ENCODE results near the gene DNAJC25.

The DNAJC25 gene

GRCh38 chr9:111634860-111635259 is 3.7 kb downstream of the DNAJC25 start:
- Histone ChIP-seq H3K27me3 (no peaks in the 10 kb centered on the region), H3K4me3 (no peak overlapping the region), H3K9me3 (no peaks in the 10 kb centered on the region), H3K27ac (no peak overlapping the region), H3K4me1 (peaks cover 0 to 27% (median 18%) of the 10 kb centered on the region in 4 donors), H3K36me3 (no peaks in the 10 kb centered on the region)
- intact Hi-C loops (cut with DNase I; ENCODE audit: low total_unique reads): no loop called here
- no peak for TF ChIP-seq CTCF (IDR thresholded peaks at IDR 0.05)
- DNase-seq: no peak

DNA sequence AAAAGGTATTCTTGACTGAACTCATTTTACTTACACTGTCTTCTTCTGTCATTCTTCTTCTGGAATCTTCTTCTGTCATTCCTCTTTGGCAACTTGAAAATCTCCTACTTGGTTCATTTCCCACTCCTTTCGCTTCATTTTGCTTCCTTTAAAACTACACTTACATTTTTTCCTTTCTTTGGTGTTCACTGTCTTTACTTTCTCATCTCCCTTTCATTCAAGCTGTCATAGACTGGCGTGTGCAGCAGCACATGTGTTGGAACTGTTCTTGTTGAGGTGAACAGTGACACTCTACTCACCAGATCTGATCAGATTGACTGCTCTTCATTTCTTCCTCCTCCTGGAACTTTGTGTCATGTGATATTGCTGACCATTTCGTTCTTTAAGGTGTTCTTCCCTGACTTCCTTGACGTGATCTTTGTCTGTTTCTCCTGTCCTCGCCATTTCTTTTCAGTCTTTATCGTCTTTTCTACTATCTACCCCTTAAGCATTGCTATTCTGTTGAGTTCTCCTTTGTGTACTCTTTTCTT is 6.4 kb downstream of the DNAJC25 start:
- intact Hi-C loops (cut with DNase I; ENCODE audit: low total_unique reads): no loop called here
- no peak for TF ChIP-seq CTCF (IDR thresholded peaks at IDR 0.05)
- no peak overlapping the region for H3K4me3 ChIP-seq
- no peak overlapping the region for H3K27ac ChIP-seq
- H3K36me3 ChIP-seq: no peaks in the 10 kb centered on the region
- H3K9me3 ChIP-seq: no peaks in the 10 kb centered on the region
- no peaks in the 10 kb centered on the region for H3K27me3 ChIP-seq
- DNase-seq: no peak
- peaks cover 0 to 13% (median 6%) of the 10 kb centered on the region in 4 donors for H3K4me1 ChIP-seq

GRCh38 chr9:111644195-111644772 is 13.2 kb downstream of the DNAJC25 start:
- H3K9me3 ChIP-seq: no peaks in the 10 kb centered on the region
- H3K4me1 ChIP-seq: peaks cover 0 to 3% (median 0%) of the 10 kb centered on the region in 4 donors
- no peak overlapping the region for H3K4me3 ChIP-seq
- H3K27me3 ChIP-seq: no peaks in the 10 kb centered on the region
- no peak overlapping the region for H3K27ac ChIP-seq
- intact Hi-C loops (cut with DNase I; ENCODE audit: low total_unique reads): no loop called here
- peaks cover 0 to 12% (median 6%) of the 10 kb centered on the region in 3 donors for H3K36me3 ChIP-seq
- no peak for TF ChIP-seq CTCF (IDR thresholded peaks at IDR 0.05)
- DNase-seq: no peak

DNA sequence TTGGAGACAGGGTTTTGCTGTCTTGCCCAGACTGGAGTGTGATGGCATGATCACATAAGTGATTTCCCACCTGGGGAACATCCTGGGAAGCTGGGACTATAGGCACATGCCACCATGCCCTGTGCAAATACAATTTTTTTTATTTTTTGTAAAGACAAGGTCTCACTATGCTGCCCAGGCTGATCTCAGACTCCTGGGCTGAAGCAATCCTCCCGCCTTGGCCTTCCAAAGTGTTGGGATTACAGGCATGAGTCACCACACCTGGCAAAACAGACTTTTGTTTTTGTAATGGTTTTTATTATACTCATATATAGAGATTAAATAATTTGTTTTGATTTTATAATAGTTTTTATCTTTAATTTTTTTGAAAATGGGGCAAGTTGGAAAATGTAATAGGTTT is 14.7 kb downstream of the DNAJC25 start:
- H3K36me3 ChIP-seq: peaks cover 0 to 25% (median 6%) of the 10 kb centered on the region in 3 donors
- H3K4me3 ChIP-seq: no peak overlapping the region
- H3K27ac ChIP-seq: no peak overlapping the region

GRCh38 chr9:111646417-111646816 is 15.3 kb downstream of the DNAJC25 start:
- H3K4me3 ChIP-seq: no peak overlapping the region
- no peaks in the 10 kb centered on the region for H3K9me3 ChIP-seq
- H3K36me3 ChIP-seq: peaks cover 0 to 25% (median 6%) of the 10 kb centered on the region in 3 donors
- no peaks in the 10 kb centered on the region for H3K27me3 ChIP-seq
- H3K4me1 ChIP-seq: peaks cover 0 to 3% (median 0%) of the 10 kb centered on the region in 4 donors
- TF ChIP-seq CTCF (IDR thresholded peaks at IDR 0.05): no peak
- intact Hi-C loops (cut with DNase I; ENCODE audit: low total_unique reads): no loop called here
- no peak for DNase-seq
- H3K27ac ChIP-seq: no peak overlapping the region

More for the DNA sequence above, 14.7 kb downstream of the DNAJC25 start:
- Histone ChIP-seq H3K27me3 (no peaks in the 10 kb centered on the region), H3K9me3 (no peaks in the 10 kb centered on the region), H3K4me1 (peaks cover 0 to 3% (median 0%) of the 10 kb centered on the region in 4 donors)
- TF ChIP-seq CTCF (IDR thresholded peaks at IDR 0.05): no peak
- no peak for DNase-seq
- intact Hi-C loops (cut with DNase I; ENCODE audit: low total_unique reads): no loop called here
